K562 (cell line): Measurements from ENCODE around the gene HOXB5. TPM values are rescaled to one million over a fixed set of nuclear protein-coding genes. Genes with fewer than 3 reads are reported as not detected.

Source experiments
- CHD1 ChIP-seq: fragments of 200-600 bp; sonication (generic); IDR thresholded peaks from one replicate; pipeline ENCODE4 v1.6.1; 2012; ENCODE audit warnings: mild to moderate bottlenecking, moderate library complexity, low read length, inconsistent platforms
- FOXK1 ChIP-seq: sonication (generic); formaldehyde crosslinking; IDR thresholded peaks from 2 replicates; pipeline ENCODE4 v1.8.0; 2022; ENCODE audit warnings: missing genetic modification reagents, mild to moderate bottlenecking, borderline replicate concordance
- GTF2E2 ChIP-seq: fragments of 200-800 bp; sonication (Bioruptor generic); IDR thresholded peaks from 2 replicates; pipeline ENCODE4 v1.6.1; 2016; ENCODE audit warnings: missing genetic modification characterization, missing compliant biosample characterization
- HIVEP1 ChIP-seq: fragments of 250-450 bp; sonication (Bioruptor Pico); IDR thresholded peaks from 2 replicates; pipeline ENCODE4 v1.4.0; 2020; ENCODE audit warnings: mild to moderate bottlenecking
- JUNB ChIP-seq: fragments of 450-650 bp; formaldehyde crosslinking; conservative IDR thresholded peaks from 2 replicates; pipeline ENCODE4 v1.4.0; 2020; ENCODE audit warnings: mild to moderate bottlenecking
- MAFK ChIP-seq: IDR thresholded peaks from 2 replicates; pipeline ENCODE4 v1.6.1; 2011; ENCODE audit warnings: low read length, improper control_type of control experiment
- NELFE ChIP-seq: IDR thresholded peaks from 2 replicates; pipeline ENCODE4 v1.6.1; 2011; ENCODE audit warnings: mild to moderate bottlenecking; ENCODE audit not compliant: insufficient read depth, insufficient read length
- NFATC3 ChIP-seq: fragments of 450-650 bp; IDR thresholded peaks from 2 replicates; pipeline ENCODE4 v1.6.1; 2017; ENCODE audit warnings: mild to moderate bottlenecking
- PTTG1 ChIP-seq: fragments of 450-650 bp; IDR thresholded peaks from 2 replicates; pipeline ENCODE4 v1.6.1; 2016; ENCODE audit warnings: low read depth, mild to moderate bottlenecking, missing genetic modification characterization, missing compliant biosample characterization
- PURB ChIP-seq: sonication (generic); formaldehyde crosslinking; IDR thresholded peaks from 2 replicates; pipeline ENCODE4 v1.9.0; 2021; ENCODE audit warnings: low read depth, mild to moderate bottlenecking, missing genetic modification reagents
- RFX7 ChIP-seq: fragments of 250-450 bp; sonication (Bioruptor Pico); IDR thresholded peaks from 2 replicates; pipeline ENCODE4 v1.5.1; 2021; ENCODE audit warnings: mild to moderate bottlenecking
- SMARCC2 ChIP-seq: fragments of 450-650 bp; IDR thresholded peaks from 2 replicates; pipeline ENCODE4 v1.6.1; 2017; ENCODE audit warnings: antibody characterized with exemption, moderate library complexity, mild to moderate bottlenecking, low read depth
- SREBF2 ChIP-seq: sonication (generic); formaldehyde crosslinking; IDR thresholded peaks from 2 replicates; pipeline ENCODE4 v1.4.0; 2020; ENCODE audit warnings: mild to moderate bottlenecking, missing genetic modification reagents
- TCF7L2 ChIP-seq: fragments of 150-350 bp; IDR thresholded peaks from 2 replicates; pipeline ENCODE4 v1.6.1; 2016; ENCODE audit warnings: low read depth, mild to moderate bottlenecking, low read length, moderate library complexity
- U2AF2 ChIP-seq: fragments of 200-400 bp; formaldehyde crosslinking; optimal IDR thresholded peaks from 2 replicates; pipeline ENCODE3; 2017; ENCODE audit warnings: low read depth, mild to moderate bottlenecking, low read length
- ZFP1 ChIP-seq: fragments of 450-650 bp; formaldehyde crosslinking; IDR thresholded peaks from 2 replicates; pipeline ENCODE4 v1.4.0; 2020; ENCODE audit warnings: mild to moderate bottlenecking, mixed read lengths
- ZNF12 ChIP-seq: sonication (generic); formaldehyde crosslinking; IDR thresholded peaks from 2 replicates; pipeline ENCODE4 v1.4.0; 2020; ENCODE audit warnings: mild to moderate bottlenecking, missing genetic modification reagents
- ZNF133 ChIP-seq: fragments of 250-450 bp; sonication (Bioruptor Pico); IDR thresholded peaks from 2 replicates; pipeline ENCODE4 v1.4.0; 2020; ENCODE audit warnings: mild to moderate bottlenecking
- polyA plus RNA-seq, 8 experiments: library from polyadenylated mRNA; depleted of rRNA in 4 of 8; stranded (reverse) in 5 of 8; unstranded in 3 of 8; fragments of >200 nt; fragmentation: Nextera tagmentation in 2 of 8; fragmentation: Illumina TruSeq in 1 of 8; extraction: Ambion mirVana in 2 of 8; extraction: Trizol in 1 of 8; gene quantifications; 2 replicates each; pipeline versions ENCODE4 v1.2.1 to v1.2.3, GENCODE V29; 2011 to 2014; ENCODE audit warnings: inconsistent platforms in 1 of 8, missing spikeins in 1 of 8
- total RNA-seq, 7 experiments: library from RNA; depleted of rRNA in 6 of 7; stranded (reverse); fragments of >200 nt in 6 of 7; fragmentation: Illumina TruSeq in 2 of 7; extraction: Trizol in 2 of 7; gene quantifications; 2 replicates each; pipeline versions ENCODE4 v1.2.1 to v1.2.3, GENCODE V29; 2011 to 2021; ENCODE audit warnings: low replicate concordance in 1 of 7
- TF ChIP-seq, protein P1 (sequence below), 2 experiments: fragments of 450-650 bp in 1 of 2; sonication (generic) in 1 of 2; formaldehyde crosslinking; conservative IDR thresholded peaks; 2 replicates each; pipeline versions ENCODE4 v1.4.0 to v1.8.1; 2020 to 2022; ENCODE audit warnings: mild to moderate bottlenecking in 1 of 2, missing genetic modification reagents in 1 of 2
- TF ChIP-seq, protein P2 (sequence below): fragments of 250-450 bp; sonication (Bioruptor Pico); IDR thresholded peaks from 2 replicates; pipeline ENCODE4 v1.5.1; 2021; ENCODE audit warnings: mild to moderate bottlenecking
- TF ChIP-seq, protein P3 (sequence below): sonication (generic); formaldehyde crosslinking; IDR thresholded peaks from 2 replicates; pipeline ENCODE4 v1.8.0; 2022; ENCODE audit warnings: mild to moderate bottlenecking, missing genetic modification reagents
- TF ChIP-seq, protein P4 (sequence below): fragments of 450-650 bp; IDR thresholded peaks from 2 replicates; pipeline ENCODE4 v1.6.1; 2016
- TF ChIP-seq, protein P5 (sequence below): IDR thresholded peaks from 2 replicates; pipeline ENCODE4 v1.6.1; 2011; ENCODE audit warnings: borderline replicate concordance, low read depth, mild to moderate bottlenecking, moderate library complexity, low read length; ENCODE audit not compliant: insufficient read depth, poor library complexity, severe bottlenecking

HOXB5 gene
- total and polyA plus RNA-seq, 9 of the 15 experiments (the other 6 are each of a cell fraction or from before 2014, with no cell fraction given): 0.24 to 2.7 (median 0.65) TPM

DNA sequence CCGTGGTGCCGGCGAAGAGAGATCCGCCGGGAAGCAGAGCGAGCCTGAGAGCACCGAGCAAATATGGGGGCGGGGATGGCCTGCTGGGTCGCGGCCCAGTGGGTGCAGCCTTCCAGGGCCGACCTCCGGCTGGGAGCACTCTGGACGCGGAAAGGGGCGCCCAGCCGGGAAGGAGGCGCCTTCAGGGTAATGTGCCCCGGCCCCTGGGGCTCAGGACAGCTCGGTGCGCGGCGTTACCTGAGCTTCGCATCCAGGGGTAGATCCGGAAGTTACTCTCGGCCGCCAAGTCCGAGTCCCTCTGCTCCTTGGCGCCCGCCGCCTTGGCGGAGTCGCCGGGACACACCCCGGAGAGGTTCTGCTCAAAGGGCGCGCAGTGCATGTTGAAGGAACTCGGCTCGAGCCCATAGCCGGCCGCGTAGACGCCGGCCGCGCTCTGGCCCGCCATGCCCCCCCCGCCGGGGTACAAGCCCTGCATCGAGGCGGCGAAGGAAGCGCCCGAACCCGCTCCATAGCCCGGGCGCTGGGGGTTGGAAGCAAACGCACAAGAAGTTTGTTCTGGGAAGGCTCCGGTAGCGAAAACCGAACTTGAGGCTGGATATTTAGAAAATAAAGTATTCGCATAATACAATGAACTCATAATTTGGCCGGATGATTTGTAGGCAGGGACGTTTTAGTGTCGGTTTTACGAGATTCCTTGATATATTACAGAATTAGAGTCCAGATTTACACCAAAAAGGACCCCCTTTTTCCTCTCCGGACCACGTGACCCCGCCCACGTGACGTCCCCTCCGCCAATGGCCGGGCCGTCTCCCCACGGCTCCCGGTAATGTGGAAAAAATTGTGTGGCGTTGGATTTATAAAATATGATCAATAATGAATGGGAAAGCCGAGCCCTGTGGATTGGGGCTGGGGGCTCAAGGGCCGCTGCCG is 17.0 kb upstream of the HOXB5 start, which contains the start of gene HOXB7 (continued):
- TF ChIP-seq, protein P1, sequence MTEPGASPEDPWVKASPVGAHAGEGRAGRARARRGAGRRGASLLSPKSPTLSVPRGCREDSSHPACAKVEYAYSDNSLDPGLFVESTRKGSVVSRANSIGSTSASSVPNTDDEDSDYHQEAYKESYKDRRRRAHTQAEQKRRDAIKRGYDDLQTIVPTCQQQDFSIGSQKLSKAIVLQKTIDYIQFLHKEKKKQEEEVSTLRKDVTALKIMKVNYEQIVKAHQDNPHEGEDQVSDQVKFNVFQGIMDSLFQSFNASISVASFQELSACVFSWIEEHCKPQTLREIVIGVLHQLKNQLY (CRISPR knock-in tag; conservative IDR thresholded peaks at IDR 0.05): no peak
- TF ChIP-seq, protein P2, sequence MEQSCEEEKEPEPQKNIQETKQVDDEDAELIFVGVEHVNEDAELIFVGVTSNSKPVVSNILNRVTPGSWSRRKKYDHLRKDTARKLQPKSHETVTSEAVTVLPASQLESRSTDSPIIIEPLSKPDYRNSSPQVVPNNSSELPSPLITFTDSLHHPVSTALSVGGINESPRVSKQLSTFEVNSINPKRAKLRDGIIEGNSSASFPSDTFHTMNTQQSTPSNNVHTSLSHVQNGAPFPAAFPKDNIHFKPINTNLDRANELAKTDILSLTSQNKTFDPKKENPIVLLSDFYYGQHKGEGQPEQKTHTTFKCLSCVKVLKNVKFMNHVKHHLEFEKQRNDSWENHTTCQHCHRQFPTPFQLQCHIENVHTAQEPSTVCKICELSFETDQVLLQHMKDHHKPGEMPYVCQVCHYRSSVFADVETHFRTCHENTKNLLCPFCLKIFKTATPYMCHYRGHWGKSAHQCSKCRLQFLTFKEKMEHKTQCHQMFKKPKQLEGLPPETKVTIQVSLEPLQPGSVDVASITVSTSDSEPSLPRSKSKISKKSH: no peak
- TF ChIP-seq ZNF133 (CRISPR knock-in tag) (no peak), NELFE (no peak), ZNF12 (CRISPR knock-in tag) (no peak), PURB (no peak), MAFK (no peak), HIVEP1 (CRISPR knock-in tag) (no peak), CHD1 (peak; percentile 72), SMARCC2 (no peak), GTF2E2 (no peak), U2AF2 (no peak), SREBF2 (no peak), JUNB (CRISPR knock-in tag) (no peak), TCF7L2 (no peak), PTTG1 (tag) (no peak), NFATC3 (no peak), ZFP1 (CRISPR knock-in tag) (no peak), FOXK1 (no peak), RFX7 (CRISPR knock-in tag) (no peak)
- TF ChIP-seq, protein P3, sequence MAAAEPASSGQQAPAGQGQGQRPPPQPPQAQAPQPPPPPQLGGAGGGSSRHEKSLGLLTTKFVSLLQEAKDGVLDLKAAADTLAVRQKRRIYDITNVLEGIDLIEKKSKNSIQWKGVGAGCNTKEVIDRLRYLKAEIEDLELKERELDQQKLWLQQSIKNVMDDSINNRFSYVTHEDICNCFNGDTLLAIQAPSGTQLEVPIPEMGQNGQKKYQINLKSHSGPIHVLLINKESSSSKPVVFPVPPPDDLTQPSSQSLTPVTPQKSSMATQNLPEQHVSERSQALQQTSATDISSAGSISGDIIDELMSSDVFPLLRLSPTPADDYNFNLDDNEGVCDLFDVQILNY (CRISPR knock-in tag): no peak
- TF ChIP-seq, protein P4, sequence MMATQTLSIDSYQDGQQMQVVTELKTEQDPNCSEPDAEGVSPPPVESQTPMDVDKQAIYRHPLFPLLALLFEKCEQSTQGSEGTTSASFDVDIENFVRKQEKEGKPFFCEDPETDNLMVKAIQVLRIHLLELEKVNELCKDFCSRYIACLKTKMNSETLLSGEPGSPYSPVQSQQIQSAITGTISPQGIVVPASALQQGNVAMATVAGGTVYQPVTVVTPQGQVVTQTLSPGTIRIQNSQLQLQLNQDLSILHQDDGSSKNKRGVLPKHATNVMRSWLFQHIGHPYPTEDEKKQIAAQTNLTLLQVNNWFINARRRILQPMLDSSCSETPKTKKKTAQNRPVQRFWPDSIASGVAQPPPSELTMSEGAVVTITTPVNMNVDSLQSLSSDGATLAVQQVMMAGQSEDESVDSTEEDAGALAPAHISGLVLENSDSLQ: no peak
- TF ChIP-seq, protein P5, sequence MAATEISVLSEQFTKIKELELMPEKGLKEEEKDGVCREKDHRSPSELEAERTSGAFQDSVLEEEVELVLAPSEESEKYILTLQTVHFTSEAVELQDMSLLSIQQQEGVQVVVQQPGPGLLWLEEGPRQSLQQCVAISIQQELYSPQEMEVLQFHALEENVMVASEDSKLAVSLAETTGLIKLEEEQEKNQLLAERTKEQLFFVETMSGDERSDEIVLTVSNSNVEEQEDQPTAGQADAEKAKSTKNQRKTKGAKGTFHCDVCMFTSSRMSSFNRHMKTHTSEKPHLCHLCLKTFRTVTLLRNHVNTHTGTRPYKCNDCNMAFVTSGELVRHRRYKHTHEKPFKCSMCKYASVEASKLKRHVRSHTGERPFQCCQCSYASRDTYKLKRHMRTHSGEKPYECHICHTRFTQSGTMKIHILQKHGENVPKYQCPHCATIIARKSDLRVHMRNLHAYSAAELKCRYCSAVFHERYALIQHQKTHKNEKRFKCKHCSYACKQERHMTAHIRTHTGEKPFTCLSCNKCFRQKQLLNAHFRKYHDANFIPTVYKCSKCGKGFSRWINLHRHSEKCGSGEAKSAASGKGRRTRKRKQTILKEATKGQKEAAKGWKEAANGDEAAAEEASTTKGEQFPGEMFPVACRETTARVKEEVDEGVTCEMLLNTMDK: no peak
